K562 (cell line): ENCODE results near the gene UBE2G2.

Experiments used
- ERF ChIP-seq: fragments of 450-650 bp; formaldehyde crosslinking; IDR thresholded peaks from 2 replicates; pipeline ENCODE4 v1.4.0; 2020; ENCODE audit warnings: mild to moderate bottlenecking, mixed read lengths
- TCF7 ChIP-seq: sonication (generic); IDR thresholded peaks from 2 replicates; pipeline ENCODE4 v1.6.1; 2016; ENCODE audit warnings: antibody characterized with exemption, borderline replicate concordance

- TF ChIP-seq TCF7 (no peak), ERF (no peak)
These were observed 18.5 kb downstream of the UBE2G2 start for GRCh38 chr21:44783020-44783696.
